Tibial nerve (tissue), 4 donors: ENCODE results near the gene RELN. TPM values are rescaled to one million over a fixed set of nuclear protein-coding genes. Genes with fewer than 3 reads are reported as not detected.
"Not testable (repeated sequence)": the region's sequence is repeated elsewhere in the genome, so short reads cannot be mapped to it uniquely, and the experiment has no call there.

Experiments used
- DNase-seq, 2 donors: peaks; one replicate each; pipeline ENCODE4 v3.0.0-alpha.2; 2019; ENCODE audit warnings: low spot score in 2 of 2
- H3K27ac ChIP-seq, 4 donors: fragments of 200-600 bp; sonication (generic) in 3 of 4; one replicate each; pipeline ENCODE4 v1.5.1; 2017 to 2019; ENCODE audit warnings: mild to moderate bottlenecking in 1 of 4
- H3K27me3 ChIP-seq, 2 donors: fragments of 200-600 bp; sonication (generic) in 1 of 2; one replicate each; pipeline versions ENCODE4 v1.5.1 to v1.6.0; 2017 to 2019
- H3K36me3 ChIP-seq, 3 donors: fragments of 200-600 bp; sonication (generic); one replicate each; pipeline ENCODE4 v1.5.1; 2018 to 2019
- H3K4me1 ChIP-seq, 4 donors: fragments of 200-600 bp; sonication (generic) in 3 of 4; one replicate each; pipeline ENCODE4 v1.5.1; 2017 to 2019
- H3K4me3 ChIP-seq, 4 donors: fragments of 200-600 bp; sonication (generic) in 3 of 4; one replicate each; pipeline ENCODE4 v1.5.1; 2017 to 2019; ENCODE audit warnings: mild to moderate bottlenecking in 1 of 4, moderate library complexity in 1 of 4
- H3K9me3 ChIP-seq, 4 donors: fragments of 200-600 bp; sonication (generic) in 3 of 4; one replicate each; pipeline ENCODE4 v1.5.1; 2017 to 2019
- EP300 ChIP-seq, 2 donors: sonication (generic); formaldehyde crosslinking; IDR thresholded peaks; one replicate each; pipeline ENCODE4 v1.6.1; 2017; ENCODE audit warnings: antibody characterized with exemption in 2 of 2, mild to moderate bottlenecking in 1 of 2
- POLR2A ChIP-seq, 2 donors: fragments of 450-650 bp; IDR thresholded peaks; one replicate each; pipeline ENCODE4 v1.6.1; 2017; ENCODE audit warnings: antibody characterized with exemption in 2 of 2, mild to moderate bottlenecking in 2 of 2, moderate library complexity in 2 of 2
- WGBS, 2 donors: methylation state at CpG; one replicate each; pipeline ENCODE4 v1.1.5; 2018; 5-methylcytosine and 5-hydroxymethylcytosine counted together
- total RNA-seq, 4 donors: library from RNA; depleted of rRNA; stranded (reverse); fragments of >200 nt; gene quantifications; one replicate each; pipeline ENCODE4 v1.1.0, GENCODE V29; 2016
- TF ChIP-seq, protein P1 (sequence below), 5 experiments: fragments of 200-600 bp in 3 of 5; fragments of 450-650 bp in 2 of 5; sonication (generic) in 3 of 5; IDR thresholded peaks; one replicate each; pipeline ENCODE4 v1.5.1; 2016 to 2019; ENCODE audit warnings: antibody characterized with exemption in 5 of 5, mild to moderate bottlenecking in 3 of 5, moderate library complexity in 2 of 5

RELN gene
- total RNA-seq, 4 donors from 2014 or later = 80.4 to 117 (median 102) TPM

DNA sequence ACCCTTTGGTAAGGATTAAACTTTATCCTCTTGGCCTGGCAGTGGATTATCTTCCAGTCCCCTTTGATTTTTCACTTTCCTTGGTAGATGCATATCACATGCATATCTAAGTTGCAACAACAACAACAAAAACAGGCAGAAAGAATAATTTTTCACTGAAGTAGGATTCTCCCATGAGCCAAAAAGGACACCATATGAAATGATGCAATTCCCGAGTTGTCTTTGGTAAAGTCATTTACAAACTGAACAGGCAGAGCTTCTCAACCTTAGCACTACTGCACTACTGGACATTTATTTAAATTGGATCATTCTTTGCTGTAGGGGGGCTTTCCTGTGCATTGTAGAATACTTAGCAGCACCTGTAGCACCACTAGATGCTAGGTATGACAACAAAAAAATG lies 195.0 kb downstream of the RELN start:
- 96 to 97% methylated on average over 1 of the region's 1 CpG for WGBS, 2 donors

DNA sequence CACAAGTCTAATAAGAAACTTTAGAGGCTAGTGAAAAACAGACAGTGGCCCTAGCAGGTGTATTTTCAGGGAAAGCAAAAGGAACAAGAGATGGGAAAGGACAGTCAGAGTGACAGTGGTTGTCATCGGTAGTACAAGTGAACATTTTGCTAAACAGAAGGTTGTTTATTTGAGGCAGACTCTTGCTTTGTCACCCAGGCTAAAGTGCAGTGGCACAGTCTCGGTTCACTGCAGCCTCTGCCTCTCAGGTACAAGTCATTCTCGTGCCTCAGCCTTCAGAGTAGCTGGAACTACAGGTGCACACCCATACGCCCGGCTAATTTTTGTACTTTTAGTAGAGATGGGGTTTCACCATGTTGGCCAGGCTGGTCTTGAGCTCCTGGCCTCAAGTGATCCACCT lies 195.8 kb downstream of the RELN start:
- no peak for DNase-seq
- no peak overlapping the region for H3K4me3 ChIP-seq
- no peak overlapping the region for H3K27ac ChIP-seq
- peaks cover 0 to 20% (median 0%) of the 10 kb centered on the region in 4 donors for H3K4me1 ChIP-seq
- H3K9me3 ChIP-seq = peaks cover 0 to 6% (median 0%) of the 10 kb centered on the region in 4 donors
- H3K27me3 ChIP-seq = no peaks in the 10 kb centered on the region
- TF ChIP-seq POLR2A (IDR thresholded peaks at IDR 0.05) (no peak), EP300 (IDR thresholded peaks at IDR 0.05) (no peak)
- TF ChIP-seq, protein P1, sequence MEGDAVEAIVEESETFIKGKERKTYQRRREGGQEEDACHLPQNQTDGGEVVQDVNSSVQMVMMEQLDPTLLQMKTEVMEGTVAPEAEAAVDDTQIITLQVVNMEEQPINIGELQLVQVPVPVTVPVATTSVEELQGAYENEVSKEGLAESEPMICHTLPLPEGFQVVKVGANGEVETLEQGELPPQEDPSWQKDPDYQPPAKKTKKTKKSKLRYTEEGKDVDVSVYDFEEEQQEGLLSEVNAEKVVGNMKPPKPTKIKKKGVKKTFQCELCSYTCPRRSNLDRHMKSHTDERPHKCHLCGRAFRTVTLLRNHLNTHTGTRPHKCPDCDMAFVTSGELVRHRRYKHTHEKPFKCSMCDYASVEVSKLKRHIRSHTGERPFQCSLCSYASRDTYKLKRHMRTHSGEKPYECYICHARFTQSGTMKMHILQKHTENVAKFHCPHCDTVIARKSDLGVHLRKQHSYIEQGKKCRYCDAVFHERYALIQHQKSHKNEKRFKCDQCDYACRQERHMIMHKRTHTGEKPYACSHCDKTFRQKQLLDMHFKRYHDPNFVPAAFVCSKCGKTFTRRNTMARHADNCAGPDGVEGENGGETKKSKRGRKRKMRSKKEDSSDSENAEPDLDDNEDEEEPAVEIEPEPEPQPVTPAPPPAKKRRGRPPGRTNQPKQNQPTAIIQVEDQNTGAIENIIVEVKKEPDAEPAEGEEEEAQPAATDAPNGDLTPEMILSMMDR (IDR thresholded peaks at IDR 0.05) = no peak
- WGBS, 2 donors = 90 to 94% methylated on average over 5 of the region's 5 CpGs
- H3K36me3 ChIP-seq = no peaks in the 10 kb centered on the region

More for the DNA sequence above, 195.0 kb downstream of the RELN start:
- Histone ChIP-seq H3K27me3 (no peaks in the 10 kb centered on the region), H3K27ac (no peak overlapping the region), H3K36me3 (no peaks in the 10 kb centered on the region), H3K4me3 (no peak overlapping the region), H3K9me3 (peaks cover 0 to 6% (median 0%) of the 10 kb centered on the region in 4 donors), H3K4me1 (peaks cover 0 to 20% (median 0%) of the 10 kb centered on the region in 4 donors)
- TF ChIP-seq, protein P1 (IDR thresholded peaks at IDR 0.05) = no peak
- TF ChIP-seq EP300 (IDR thresholded peaks at IDR 0.05) (no peak), POLR2A (IDR thresholded peaks at IDR 0.05) (no peak)
- DNase-seq = no peak

DNA sequence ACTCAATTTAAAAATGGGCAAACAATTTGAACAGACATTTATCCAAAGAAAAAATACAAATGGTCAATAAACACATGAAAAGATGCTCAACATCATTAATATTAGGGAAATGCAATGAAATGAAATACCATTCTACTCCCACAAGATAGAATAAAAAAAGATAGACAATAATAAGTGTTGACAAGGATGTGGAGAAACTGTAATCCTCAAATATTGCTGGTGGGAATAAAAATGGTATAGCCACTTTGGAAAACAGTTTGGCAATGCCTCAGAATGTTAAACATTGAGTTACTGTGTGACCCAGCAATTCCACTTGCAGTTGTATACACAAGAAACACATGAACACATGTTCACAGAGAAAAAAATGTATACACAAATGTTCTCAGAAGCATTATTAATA lies 197.6 kb downstream of the RELN start:
- Histone ChIP-seq H3K27ac (no peak overlapping the region), H3K36me3 (no peaks in the 10 kb centered on the region), H3K4me1 (peaks cover 0 to 20% (median 0%) of the 10 kb centered on the region in 4 donors), H3K27me3 (no peaks in the 10 kb centered on the region), H3K4me3 (no peak overlapping the region), H3K9me3 (peaks cover 0 to 6% (median 1%) of the 10 kb centered on the region in 4 donors)
- TF ChIP-seq EP300 (IDR thresholded peaks at IDR 0.05) (no peak), POLR2A (IDR thresholded peaks at IDR 0.05) (no peak)
- TF ChIP-seq, protein P1 (IDR thresholded peaks at IDR 0.05) = no peak
- DNase-seq = no peak

DNA sequence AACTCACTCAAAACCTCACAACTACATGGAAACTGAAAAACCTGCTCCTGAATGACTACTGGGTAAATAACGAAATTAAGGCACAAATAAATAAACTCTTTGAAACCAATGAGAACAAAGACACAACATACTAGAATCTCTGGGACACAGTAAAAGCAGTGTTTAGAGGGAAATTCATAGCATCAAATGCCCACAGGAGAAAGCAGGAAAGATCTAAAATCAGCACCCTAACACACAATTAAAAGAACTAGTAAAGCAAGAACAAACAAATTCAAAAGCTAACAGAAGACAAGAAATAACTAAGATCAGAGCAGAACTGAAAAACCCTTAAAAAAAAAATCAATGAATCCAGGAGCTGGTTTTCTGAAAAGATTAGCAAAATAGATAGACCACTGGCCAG lies 202.4 kb downstream of the RELN start:
- not testable (repeated sequence) for H3K27me3 ChIP-seq, H3K4me3 ChIP-seq, H3K9me3 ChIP-seq, DNase-seq, H3K4me1 ChIP-seq, H3K36me3 ChIP-seq, H3K27ac ChIP-seq
- WGBS, 2 donors = 90 to 93% methylated on average over 1 of the region's 1 CpG

DNA sequence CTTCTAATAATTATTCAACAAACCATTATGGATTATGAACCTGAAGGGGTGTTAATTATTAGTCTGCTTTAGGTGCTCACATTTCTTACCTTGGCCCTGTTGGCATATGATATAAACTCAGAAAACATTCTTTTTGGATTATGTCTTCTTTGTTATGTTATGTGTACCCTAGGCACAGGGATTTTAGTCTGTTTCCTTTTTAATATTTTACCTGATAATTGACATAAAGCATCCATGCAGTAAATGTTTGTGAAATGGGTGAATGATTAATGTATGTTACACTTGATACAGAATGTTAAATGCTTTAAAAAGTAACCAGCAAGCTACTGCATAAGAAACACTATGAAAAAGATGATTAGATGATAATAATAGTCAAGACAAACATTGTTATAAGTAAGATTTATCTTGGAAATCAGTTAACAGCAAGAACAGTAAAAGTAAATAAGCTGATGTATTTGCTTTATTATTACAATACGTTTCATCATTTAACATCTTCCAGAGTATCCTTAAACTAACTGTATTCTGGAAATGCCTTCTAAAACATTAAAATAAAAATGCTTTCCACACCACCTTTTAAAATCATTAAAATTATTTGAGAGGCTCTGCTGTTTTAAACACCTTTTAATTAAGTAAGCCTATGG lies 204.7 kb downstream of the RELN start:
- H3K27ac ChIP-seq = no peak overlapping the region
- no peak overlapping the region for H3K4me3 ChIP-seq
- TF ChIP-seq, protein P1 (IDR thresholded peaks at IDR 0.05) = no peak
- TF ChIP-seq POLR2A (IDR thresholded peaks at IDR 0.05) = no peak
- no peak for TF ChIP-seq EP300 (IDR thresholded peaks at IDR 0.05)
- DNase-seq = no peak
- H3K9me3 ChIP-seq = peaks cover 0 to 4% (median 0%) of the 10 kb centered on the region in 4 donors
- H3K27me3 ChIP-seq = no peaks in the 10 kb centered on the region
- WGBS, 2 donors = 63 to 67% methylated on average over 1 of the region's 1 CpG
- H3K36me3 ChIP-seq = no peaks in the 10 kb centered on the region
- no peaks in the 10 kb centered on the region for H3K4me1 ChIP-seq
